DND-41 (cell line): ENCODE measurements around the gene F8.

ENCODE experiments used
- CTCF ChIP-seq: IDR thresholded peaks from 2 replicates; pipeline ENCODE4 v1.5.1; 2012; ENCODE audit warnings: borderline replicate concordance, low read length, moderate library complexity, mild to moderate bottlenecking; ENCODE audit not compliant: poor library complexity, severe bottlenecking; ENCODE audit errors: extremely low read depth
- EZH2 ChIP-seq: IDR thresholded peaks from 3 replicates; pipeline ENCODE4 v1.6.1; 2012; ENCODE audit warnings: borderline replicate concordance, low read depth, mild to moderate bottlenecking, moderate library complexity, low read length, inconsistent platforms; ENCODE audit not compliant: severe bottlenecking

DNA sequence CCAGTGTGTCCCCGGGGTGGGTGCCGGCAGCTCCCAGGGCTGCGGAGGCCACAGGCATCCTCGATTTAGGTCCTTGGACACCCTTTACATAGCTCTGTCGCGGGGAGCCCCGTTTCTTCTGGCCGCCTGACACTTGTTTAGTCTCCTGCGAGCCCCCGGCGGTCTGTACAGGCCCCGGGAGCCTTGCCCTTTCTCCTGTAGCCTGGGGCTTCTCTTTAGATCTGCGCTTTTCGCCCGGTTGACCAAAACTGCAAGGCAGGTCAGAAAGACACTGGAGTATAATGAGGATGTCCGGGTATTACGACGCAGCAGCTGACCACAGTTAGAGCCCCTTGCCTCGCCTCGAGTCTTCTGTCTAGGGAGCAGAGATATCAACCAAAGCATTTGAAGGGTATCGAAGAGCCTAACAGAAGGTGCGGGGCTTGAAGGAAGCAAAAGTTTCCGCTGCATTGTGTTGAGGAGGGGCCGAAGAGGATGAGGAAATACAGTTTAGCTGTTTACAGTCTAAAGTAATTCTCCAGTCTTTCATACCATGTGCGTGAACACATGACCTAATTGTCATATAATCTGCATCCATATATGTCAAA, 49.3 kb upstream of the F8 start:
- TF ChIP-seq CTCF (no peak), EZH2 (no peak)
